Non-pigmented ciliary epithelial cell (primary cell): ENCODE measurements around the gene HOXB8.

Experiments used
- DNase-seq: peaks from one replicate; pipeline ENCODE4 v3.0.0-alpha.2; 2010; ENCODE audit warnings: low read depth

Gene HOXB8

GRCh38 chr17:48637323-48638260 is 22.5 kb upstream of the HOXB8 start:
- DNase-seq = peak; percentile 17

GRCh38 chr17:48636177-48637018 is 21.3 kb upstream of the HOXB8 start:
- DNase-seq = no peak

- no peak for DNase-seq
These were observed 19.6 kb upstream of the HOXB8 start for GRCh38 chr17:48634493-48635208.

GRCh38 chr17:48633266-48633677 is 18.2 kb upstream of the HOXB8 start:
- no peak for DNase-seq

- no peak for DNase-seq
These were observed 17.6 kb upstream of the HOXB8 start for GRCh38 chr17:48632579-48633265.

GRCh38 chr17:48631693-48632578 is 16.8 kb upstream of the HOXB8 start:
- no peak for DNase-seq

- no peak for DNase-seq
These were observed 16.0 kb upstream of the HOXB8 start for GRCh38 chr17:48630925-48631692.

GRCh38 chr17:48630009-48630924 is 15.2 kb upstream of the HOXB8 start:
- no peak for DNase-seq

- no peak for DNase-seq
These were observed 14.3 kb upstream of the HOXB8 start for GRCh38 chr17:48629411-48629759.

- no peak for DNase-seq
These were observed 13.7 kb upstream of the HOXB8 start for GRCh38 chr17:48628649-48629410.

GRCh38 chr17:48627623-48628521 is 12.8 kb upstream of the HOXB8 start:
- no peak for DNase-seq

GRCh38 chr17:48627118-48627597 is 12.1 kb upstream of the HOXB8 start:
- no peak for DNase-seq

GRCh38 chr17:48626245-48627117 is 11.4 kb upstream of the HOXB8 start, which contains the start of gene HOXB9:
TSS of gene HOXB9 (minus strand) at chr17:48626358. CDS start at chr17:48626269, 89 bp downstream.
- no peak for DNase-seq

GRCh38 chr17:48625495-48626244 is 10.6 kb upstream of the HOXB8 start:
- DNase-seq = no peak
